ENCODE measurements around the gene ZCCHC14.

GRCh38 chr16:87484487-87485331 lies 8.1 kb downstream of the ZCCHC14 start:
- no peak for TF ChIP-seq CTCF (IDR thresholded peaks at IDR 0.05 in 8 of 11, conservative IDR thresholded peaks at IDR 0.05 in 3 of 11)
- no peak for TF ChIP-seq POLR2A (IDR thresholded peaks at IDR 0.05)
- no peak for TF ChIP-seq POLR2AphosphoS5 (IDR thresholded peaks at IDR 0.05)

Measured in spleen (tissue), 7 donors.